Lung (tissue), 12 donors: ENCODE results near the gene CLN5. TPM values are rescaled to one million over a fixed set of nuclear protein-coding genes. Genes with fewer than 3 reads are reported as not detected.

Experiments
- ATAC-seq: fragments of 200-7000 bp; cut with Tn5 transposase; one replicate; pipeline ENCODE4 v1.9.1; 2020; ENCODE audit warnings: moderate number of reproducible peaks; ENCODE audit not compliant: insufficient read depth, low FRiP score
- DNase-seq, 3 donors: peaks; one replicate each; pipeline ENCODE4 v3.0.0-alpha.2; 2013 to 2017
- H3K27ac ChIP-seq, 2 donors: one replicate each; pipeline ENCODE4 v1.5.1; 2013; ENCODE audit warnings: mild to moderate bottlenecking in 2 of 2, moderate library complexity in 2 of 2, control low read depth in 1 of 2, inconsistent platforms in 1 of 2, low read depth in 1 of 2, low read length in 1 of 2
- H3K27me3 ChIP-seq, 3 donors: one replicate each; pipeline ENCODE4 v1.5.1; 2013; ENCODE audit warnings: low read length in 2 of 3; ENCODE audit not compliant: control insufficient read depth in 3 of 3, insufficient read depth in 3 of 3
- H3K36me3 ChIP-seq, 4 donors: one replicate each; pipeline ENCODE4 v1.5.1; 2013; ENCODE audit warnings: low read length in 4 of 4, mild to moderate bottlenecking in 1 of 4, moderate library complexity in 1 of 4; ENCODE audit not compliant: control insufficient read depth in 4 of 4, insufficient read depth in 4 of 4
- H3K4me1 ChIP-seq, 5 donors: one replicate each; pipeline ENCODE4 v1.5.1; 2013; ENCODE audit warnings: low read length in 5 of 5, mild to moderate bottlenecking in 2 of 5, moderate library complexity in 1 of 5; ENCODE audit not compliant: control insufficient read depth in 5 of 5, insufficient read depth in 5 of 5
- H3K4me3 ChIP-seq: one replicate; pipeline ENCODE4 v1.5.1; 2013; ENCODE audit warnings: mild to moderate bottlenecking, control low read depth, moderate library complexity
- H3K9ac ChIP-seq, 2 donors: one replicate each; pipeline ENCODE4 v1.5.1; 2013; ENCODE audit warnings: low read length in 2 of 2, control low read depth in 1 of 2; ENCODE audit not compliant: insufficient read depth in 1 of 2
- H3K9me3 ChIP-seq, 4 donors: one replicate each; pipeline ENCODE4 v1.5.1; 2013; ENCODE audit warnings: low read length in 3 of 4, mild to moderate bottlenecking in 1 of 4, moderate library complexity in 1 of 4; ENCODE audit not compliant: control insufficient read depth in 4 of 4, insufficient read depth in 3 of 4
- WGBS, 2 donors: extraction: QIAGEN DNeasy Blood & Tissue Kit; methylation state at CpG; one replicate each; pipeline ENCODE4 v1.1.7; 2013; 5-methylcytosine and 5-hydroxymethylcytosine counted together
- polyA plus RNA-seq, 2 donors: library from polyadenylated mRNA; stranded (reverse); fragments of 200-250 nt; gene quantifications; one replicate each; pipeline ENCODE4 v1.2.1, GENCODE V29; 2013
- total RNA-seq, 2 donors: library from RNA; depleted of rRNA in 1 of 2; stranded (reverse); fragments of >200 nt in 1 of 2; gene quantifications; one replicate each; pipeline ENCODE4 v1.2.1, GENCODE V29; 2014 to 2021
- TF ChIP-seq, protein P1 (sequence below): IDR thresholded peaks from 2 replicates; pipeline ENCODE4 v1.5.1; 2012; ENCODE audit warnings: mild to moderate bottlenecking; ENCODE audit errors: control extremely low read depth, extremely low read depth
- donor health status: control.
- donor health status: control.
- donor health status: Bipolar disorder and iron deficiency.
- donor health status: healthy.
- donor health status: DM: yes; HTN: yes; CAD: no.

The CLN5 gene
- total and polyA plus RNA-seq, 4 donors, result 18.0 to 41.7 (median 26.7) TPM

DNA sequence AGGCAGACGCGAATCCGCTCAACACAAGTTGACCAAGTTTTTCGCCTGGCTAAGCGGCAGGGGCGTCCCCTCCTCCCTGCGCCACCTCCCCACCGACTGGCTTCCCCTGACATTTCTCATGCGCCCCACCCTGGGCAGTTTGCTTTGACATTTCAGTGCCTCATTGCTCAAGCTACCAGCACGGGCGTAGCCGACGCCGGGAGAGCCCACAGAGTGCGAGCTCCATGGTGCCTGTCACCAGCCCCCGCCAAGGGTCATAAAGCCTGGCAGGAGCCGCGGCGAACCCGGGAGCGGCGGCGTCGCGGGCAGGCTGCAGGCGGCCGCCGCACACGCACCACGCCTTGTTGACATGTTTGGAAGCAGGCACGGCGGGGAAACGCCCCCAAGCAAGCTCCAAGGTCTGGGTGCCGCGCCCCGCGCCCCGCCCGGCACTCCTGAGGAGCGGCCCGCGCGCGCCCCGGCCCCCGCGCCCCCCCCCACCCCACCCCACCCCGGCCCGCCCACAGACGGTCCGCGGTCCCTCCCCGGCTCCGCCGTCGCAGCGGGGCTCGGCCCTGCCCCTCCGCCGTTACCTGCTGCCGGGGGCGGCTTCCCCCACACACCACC lies 34.5 kb downstream of the CLN5 start:
- H3K27me3 ChIP-seq, result no peaks in the 10 kb centered on the region
- H3K9me3 ChIP-seq, result no peaks in the 10 kb centered on the region
- TF ChIP-seq, protein P1, sequence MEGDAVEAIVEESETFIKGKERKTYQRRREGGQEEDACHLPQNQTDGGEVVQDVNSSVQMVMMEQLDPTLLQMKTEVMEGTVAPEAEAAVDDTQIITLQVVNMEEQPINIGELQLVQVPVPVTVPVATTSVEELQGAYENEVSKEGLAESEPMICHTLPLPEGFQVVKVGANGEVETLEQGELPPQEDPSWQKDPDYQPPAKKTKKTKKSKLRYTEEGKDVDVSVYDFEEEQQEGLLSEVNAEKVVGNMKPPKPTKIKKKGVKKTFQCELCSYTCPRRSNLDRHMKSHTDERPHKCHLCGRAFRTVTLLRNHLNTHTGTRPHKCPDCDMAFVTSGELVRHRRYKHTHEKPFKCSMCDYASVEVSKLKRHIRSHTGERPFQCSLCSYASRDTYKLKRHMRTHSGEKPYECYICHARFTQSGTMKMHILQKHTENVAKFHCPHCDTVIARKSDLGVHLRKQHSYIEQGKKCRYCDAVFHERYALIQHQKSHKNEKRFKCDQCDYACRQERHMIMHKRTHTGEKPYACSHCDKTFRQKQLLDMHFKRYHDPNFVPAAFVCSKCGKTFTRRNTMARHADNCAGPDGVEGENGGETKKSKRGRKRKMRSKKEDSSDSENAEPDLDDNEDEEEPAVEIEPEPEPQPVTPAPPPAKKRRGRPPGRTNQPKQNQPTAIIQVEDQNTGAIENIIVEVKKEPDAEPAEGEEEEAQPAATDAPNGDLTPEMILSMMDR, result no peak
- H3K36me3 ChIP-seq, result peaks cover 0 to 3% (median 1%) of the 10 kb centered on the region in 4 donors
- 0 to 1% methylated on average over 38 to 54 of the region's 62 CpGs for WGBS, 2 donors
- H3K4me3 ChIP-seq, result peak overlapping the region; percentile 86
- ATAC-seq (peak; percentile 87), DNase-seq (peak; percentile 68 to 79 (median 75))
- peaks cover 3 to 46% (median 15%) of the 10 kb centered on the region in 5 donors for H3K4me1 ChIP-seq
- peak overlapping the region; percentile 98 to 99 for H3K27ac ChIP-seq
- H3K9ac ChIP-seq, result peak overlapping the region; percentile 64 to 75

DNA sequence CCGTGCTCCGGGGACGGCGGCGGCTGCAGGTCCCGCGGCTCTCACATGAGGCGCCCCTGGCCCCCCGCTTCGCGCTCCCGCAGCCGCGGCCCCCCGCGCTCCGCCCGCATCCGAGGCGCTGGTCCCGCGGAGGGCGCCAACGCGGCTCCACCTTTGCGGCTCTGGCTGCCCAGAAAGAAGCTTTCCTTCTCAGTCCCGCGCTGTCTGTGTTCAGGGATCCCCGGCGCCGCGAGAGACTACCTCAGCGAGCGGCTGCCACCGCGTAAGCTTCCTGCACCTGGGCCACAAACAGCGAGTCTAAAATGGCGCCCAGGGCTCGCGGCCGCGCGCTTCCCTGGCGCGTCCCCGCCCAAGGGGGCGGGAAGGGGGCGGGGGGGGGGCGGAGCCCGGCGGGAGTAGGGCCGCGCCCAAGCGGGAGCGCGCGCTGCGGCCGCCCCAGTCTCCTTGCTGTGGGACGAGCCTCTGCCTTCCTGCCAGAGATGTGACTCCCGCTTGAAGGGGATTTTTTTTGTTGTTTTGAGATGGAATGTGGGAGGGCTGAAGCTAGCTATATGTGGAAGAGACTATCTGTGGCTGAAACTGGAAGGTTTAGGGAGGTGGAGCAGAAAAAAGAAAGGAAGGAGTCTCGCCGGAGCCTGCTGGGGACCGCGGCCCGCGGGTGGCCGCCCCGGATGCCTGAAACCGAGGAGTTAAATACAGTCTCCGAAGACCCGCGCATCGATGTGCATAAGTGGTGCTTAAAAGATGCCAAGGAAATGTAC lies 35.2 kb downstream of the CLN5 start, which contains the start of gene FBXL3:
FBXL3 (minus strand) TSS at position 299 of the 761 bp plus-strand sequence. CDS start 5,299 bp downstream, outside the sequence.
- Histone ChIP-seq H3K27me3 (no peaks in the 10 kb centered on the region), H3K27ac (peak within 1 kb of the TSS; percentile 98 to 99), H3K36me3 (no peaks in the 10 kb centered on the region), H3K9ac (peak within 1 kb of the TSS; percentile 75 to 88), H3K4me3 (peak within 1 kb of the TSS; percentile 86), H3K4me1 (peaks cover 3 to 41% (median 12%) of the 10 kb centered on the region in 5 donors), H3K9me3 (no peaks in the 10 kb centered on the region)
- TF ChIP-seq, protein P1, result no peak
- DNase-seq, result peak; percentile 94 to 96 (median 94)
- peak; percentile 86 for ATAC-seq
- 0% methylated on average over 52 to 74 of the region's 74 CpGs for WGBS, 2 donors

DNA sequence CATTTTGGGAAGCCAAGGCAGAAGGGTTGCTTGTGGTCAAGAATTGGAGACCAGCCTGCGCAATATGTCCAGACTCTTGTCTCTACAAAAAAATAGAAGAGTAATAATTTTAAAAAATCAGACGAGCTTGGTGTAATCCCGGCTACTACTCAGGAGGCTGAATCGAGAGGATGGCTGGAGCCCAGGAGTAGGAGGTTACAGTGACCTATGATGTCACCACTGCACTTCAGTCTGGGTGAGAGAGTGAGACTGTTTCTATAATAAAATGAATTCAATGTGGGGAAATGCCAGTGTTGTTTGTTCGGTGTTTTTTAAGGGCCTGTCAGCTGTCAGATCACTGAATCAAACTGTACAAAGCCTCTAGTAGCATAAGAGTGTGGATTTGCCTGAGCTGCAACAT lies 36.3 kb downstream of the CLN5 start:
- TF ChIP-seq, protein P1, result no peak
- H3K27ac ChIP-seq, result peak overlapping the region; percentile 27 to 61
- H3K9me3 ChIP-seq, result no peaks in the 10 kb centered on the region
- no peaks in the 10 kb centered on the region for H3K36me3 ChIP-seq
- 60 to 84% methylated on average over 5 of the region's 5 CpGs for WGBS, 2 donors
- H3K9ac ChIP-seq, result peak overlapping the region in 1 of 2 donors; percentile 88
- H3K4me1 ChIP-seq, result peaks cover 0 to 31% (median 9%) of the 10 kb centered on the region in 5 donors
- DNase-seq (peak; percentile 21 to 60 (median 37)), ATAC-seq (no peak)
- no peaks in the 10 kb centered on the region for H3K27me3 ChIP-seq
- no peak overlapping the region for H3K4me3 ChIP-seq
